ENCODE measurements around the gene PPEF2. TPM values are rescaled to one million over a fixed set of nuclear protein-coding genes. Genes with fewer than 3 reads are reported as not detected.

Gene PPEF2
- total RNA-seq, 1 experiment from 2014 or later = not detected

DNA sequence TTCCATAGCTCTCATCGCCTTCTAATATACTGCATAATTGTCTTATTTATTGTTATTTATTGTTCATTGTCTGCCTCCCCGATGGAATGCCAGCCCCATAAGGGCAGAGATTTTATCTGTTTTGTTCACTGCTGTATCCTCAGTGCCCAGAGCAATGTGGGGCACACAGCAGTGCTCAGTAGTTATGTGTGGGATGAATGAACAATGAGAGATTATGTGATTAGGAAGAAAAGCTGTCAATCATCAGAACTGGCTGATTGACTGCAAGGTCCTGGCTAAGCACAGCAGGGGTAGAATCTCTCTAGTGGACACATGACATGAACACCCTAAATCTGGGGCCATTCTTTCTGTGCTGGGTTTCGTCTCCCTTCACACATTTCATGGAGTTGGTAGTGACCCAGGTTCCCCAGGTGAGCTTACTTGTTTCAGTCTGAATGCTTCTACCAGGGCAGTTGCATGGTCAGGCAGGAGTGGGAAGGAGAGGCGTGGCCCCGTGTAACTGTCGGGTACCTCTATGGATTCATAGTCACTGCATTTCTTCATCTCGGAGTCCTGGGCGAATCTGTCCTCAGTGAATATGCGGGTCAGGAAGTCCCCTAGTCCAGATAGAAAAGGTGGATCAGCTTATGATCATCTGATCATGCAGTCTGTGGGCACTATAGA is 12.6 kb downstream of the PPEF2 start:
- H3K36me3 ChIP-seq (ENCODE audit: control insufficient read depth, insufficient read depth, low read length) = no peaks in the 10 kb centered on the region
- no peaks in the 10 kb centered on the region for H3K27me3 ChIP-seq (ENCODE audit: control insufficient read depth, insufficient read depth, low read length)
- POLR2A ChIA-PET = interaction anchor here (0.7 kb wide), 1 partner anchor 174 kb away, joined by 9 read pairs; no protein-coding TSS in a partner anchor
- DNase-seq (ENCODE audit: low read depth, low spot score) (no peak), ATAC-seq (no peak)
- H3K9me3 ChIP-seq (ENCODE audit: control insufficient read depth, insufficient read depth, low read depth, low read length) = no peaks in the 10 kb centered on the region
- BruUV-seq (replicated peaks) = no TSS peak
- intact Hi-C loops (cut with micrococcal nuclease; ENCODE audit: unreplicated experiment) (no loop called here), in situ Hi-C loops (cut with HindIII; ENCODE audit: low pct_unique_long_range_greater_than_20kb, low sequenced_read_pairs) (no loop called here)
- H3K4me3 ChIP-seq (ENCODE audit: low read depth in 2 of 2, low read length in 2 of 2) = no peak overlapping the region
- H3K27ac ChIP-seq (ENCODE audit: low read length) = no peak overlapping the region
- no peaks in the 10 kb centered on the region for H3K4me1 ChIP-seq (ENCODE audit: control insufficient read depth, insufficient read depth, low read length)
- no peak for TF ChIP-seq SIN3A (IDR thresholded peaks at IDR 0.05; ENCODE audit: borderline replicate concordance, insufficient read depth, low read depth, low read length)
- TF ChIP-seq, protein P1, sequence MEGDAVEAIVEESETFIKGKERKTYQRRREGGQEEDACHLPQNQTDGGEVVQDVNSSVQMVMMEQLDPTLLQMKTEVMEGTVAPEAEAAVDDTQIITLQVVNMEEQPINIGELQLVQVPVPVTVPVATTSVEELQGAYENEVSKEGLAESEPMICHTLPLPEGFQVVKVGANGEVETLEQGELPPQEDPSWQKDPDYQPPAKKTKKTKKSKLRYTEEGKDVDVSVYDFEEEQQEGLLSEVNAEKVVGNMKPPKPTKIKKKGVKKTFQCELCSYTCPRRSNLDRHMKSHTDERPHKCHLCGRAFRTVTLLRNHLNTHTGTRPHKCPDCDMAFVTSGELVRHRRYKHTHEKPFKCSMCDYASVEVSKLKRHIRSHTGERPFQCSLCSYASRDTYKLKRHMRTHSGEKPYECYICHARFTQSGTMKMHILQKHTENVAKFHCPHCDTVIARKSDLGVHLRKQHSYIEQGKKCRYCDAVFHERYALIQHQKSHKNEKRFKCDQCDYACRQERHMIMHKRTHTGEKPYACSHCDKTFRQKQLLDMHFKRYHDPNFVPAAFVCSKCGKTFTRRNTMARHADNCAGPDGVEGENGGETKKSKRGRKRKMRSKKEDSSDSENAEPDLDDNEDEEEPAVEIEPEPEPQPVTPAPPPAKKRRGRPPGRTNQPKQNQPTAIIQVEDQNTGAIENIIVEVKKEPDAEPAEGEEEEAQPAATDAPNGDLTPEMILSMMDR (IDR thresholded peaks at IDR 0.05) = no peak
- TF ChIP-seq POLR2AphosphoS5 (IDR thresholded peaks at IDR 0.05; ENCODE audit: low read depth, low read length) = no peak
- no peak for TF ChIP-seq TCF7L2 (IDR thresholded peaks at IDR 0.05; ENCODE audit: low read depth, low read length)
- TF ChIP-seq, protein P2, sequence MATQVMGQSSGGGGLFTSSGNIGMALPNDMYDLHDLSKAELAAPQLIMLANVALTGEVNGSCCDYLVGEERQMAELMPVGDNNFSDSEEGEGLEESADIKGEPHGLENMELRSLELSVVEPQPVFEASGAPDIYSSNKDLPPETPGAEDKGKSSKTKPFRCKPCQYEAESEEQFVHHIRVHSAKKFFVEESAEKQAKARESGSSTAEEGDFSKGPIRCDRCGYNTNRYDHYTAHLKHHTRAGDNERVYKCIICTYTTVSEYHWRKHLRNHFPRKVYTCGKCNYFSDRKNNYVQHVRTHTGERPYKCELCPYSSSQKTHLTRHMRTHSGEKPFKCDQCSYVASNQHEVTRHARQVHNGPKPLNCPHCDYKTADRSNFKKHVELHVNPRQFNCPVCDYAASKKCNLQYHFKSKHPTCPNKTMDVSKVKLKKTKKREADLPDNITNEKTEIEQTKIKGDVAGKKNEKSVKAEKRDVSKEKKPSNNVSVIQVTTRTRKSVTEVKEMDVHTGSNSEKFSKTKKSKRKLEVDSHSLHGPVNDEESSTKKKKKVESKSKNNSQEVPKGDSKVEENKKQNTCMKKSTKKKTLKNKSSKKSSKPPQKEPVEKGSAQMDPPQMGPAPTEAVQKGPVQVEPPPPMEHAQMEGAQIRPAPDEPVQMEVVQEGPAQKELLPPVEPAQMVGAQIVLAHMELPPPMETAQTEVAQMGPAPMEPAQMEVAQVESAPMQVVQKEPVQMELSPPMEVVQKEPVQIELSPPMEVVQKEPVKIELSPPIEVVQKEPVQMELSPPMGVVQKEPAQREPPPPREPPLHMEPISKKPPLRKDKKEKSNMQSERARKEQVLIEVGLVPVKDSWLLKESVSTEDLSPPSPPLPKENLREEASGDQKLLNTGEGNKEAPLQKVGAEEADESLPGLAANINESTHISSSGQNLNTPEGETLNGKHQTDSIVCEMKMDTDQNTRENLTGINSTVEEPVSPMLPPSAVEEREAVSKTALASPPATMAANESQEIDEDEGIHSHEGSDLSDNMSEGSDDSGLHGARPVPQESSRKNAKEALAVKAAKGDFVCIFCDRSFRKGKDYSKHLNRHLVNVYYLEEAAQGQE (IDR thresholded peaks at IDR 0.05; ENCODE audit: insufficient read depth in 1 of 2, low read depth in 2 of 2, low read length in 1 of 2) = no peak
- CTCF ChIA-PET = no interaction called here

DNA sequence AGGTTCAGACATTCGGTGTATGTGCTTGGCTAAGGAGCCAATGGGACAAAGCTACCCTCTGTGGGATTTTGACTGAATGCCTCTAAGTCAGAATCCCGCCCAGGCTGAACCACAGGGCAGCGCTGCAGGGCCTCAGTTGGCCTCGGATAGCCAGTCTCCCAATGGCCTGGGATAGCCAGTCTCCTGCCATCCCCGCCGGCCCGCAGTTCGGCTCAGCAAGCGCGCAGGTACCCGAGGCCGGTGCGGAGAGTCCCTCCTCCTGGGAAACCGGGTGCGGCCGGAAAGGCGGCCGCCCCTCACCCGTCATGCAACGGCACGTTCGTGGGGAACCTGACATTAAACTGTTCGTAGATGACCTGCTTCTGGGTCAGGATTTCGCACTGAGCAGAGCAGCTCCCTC is 16.1 kb downstream of the PPEF2 start:
- no peak for DNase-seq (ENCODE audit: low read depth, low spot score)
- no TSS peak for BruUV-seq (replicated peaks)

More for the DNA sequence above, 16.1 kb downstream of the PPEF2 start:
- H3K27ac ChIP-seq (ENCODE audit: low read length) = no peak overlapping the region
- TF ChIP-seq, protein P2 (IDR thresholded peaks at IDR 0.05; ENCODE audit: insufficient read depth in 1 of 2, low read depth in 2 of 2, low read length in 1 of 2) = no peak
- no peak for TF ChIP-seq TCF7L2 (IDR thresholded peaks at IDR 0.05; ENCODE audit: low read depth, low read length)
- no peak for TF ChIP-seq POLR2AphosphoS5 (IDR thresholded peaks at IDR 0.05; ENCODE audit: low read depth, low read length)
- TF ChIP-seq SIN3A (IDR thresholded peaks at IDR 0.05; ENCODE audit: borderline replicate concordance, insufficient read depth, low read depth, low read length) = no peak
- TF ChIP-seq, protein P1 (IDR thresholded peaks at IDR 0.05) = no peak
- POLR2A ChIA-PET = no interaction called here
- no peaks in the 10 kb centered on the region for H3K4me1 ChIP-seq (ENCODE audit: control insufficient read depth, insufficient read depth, low read length)
- CTCF ChIA-PET = no interaction called here
- intact Hi-C loops (cut with micrococcal nuclease; ENCODE audit: unreplicated experiment) (no loop called here), in situ Hi-C loops (cut with HindIII; ENCODE audit: low pct_unique_long_range_greater_than_20kb, low sequenced_read_pairs) (no loop called here)
- H3K36me3 ChIP-seq (ENCODE audit: control insufficient read depth, insufficient read depth, low read length) = no peaks in the 10 kb centered on the region
- H3K27me3 ChIP-seq (ENCODE audit: control insufficient read depth, insufficient read depth, low read length) = no peaks in the 10 kb centered on the region
- H3K4me3 ChIP-seq (ENCODE audit: low read depth in 2 of 2, low read length in 2 of 2) = no peak overlapping the region
- ATAC-seq = no peak
- H3K9me3 ChIP-seq (ENCODE audit: control insufficient read depth, insufficient read depth, low read depth, low read length) = no peaks in the 10 kb centered on the region
